Hematopoietic multipotent progenitor cell treated with erythropoietin and hydrocortisone succinate and interleukin-3 and kit ligand, for 4 days (in vitro differentiated cells): ENCODE results near the gene EGFLAM.

Experiments
- DNase-seq: peaks from one replicate; pipeline ENCODE4 v3.0.0-alpha.2; 2015

The EGFLAM gene

DNA sequence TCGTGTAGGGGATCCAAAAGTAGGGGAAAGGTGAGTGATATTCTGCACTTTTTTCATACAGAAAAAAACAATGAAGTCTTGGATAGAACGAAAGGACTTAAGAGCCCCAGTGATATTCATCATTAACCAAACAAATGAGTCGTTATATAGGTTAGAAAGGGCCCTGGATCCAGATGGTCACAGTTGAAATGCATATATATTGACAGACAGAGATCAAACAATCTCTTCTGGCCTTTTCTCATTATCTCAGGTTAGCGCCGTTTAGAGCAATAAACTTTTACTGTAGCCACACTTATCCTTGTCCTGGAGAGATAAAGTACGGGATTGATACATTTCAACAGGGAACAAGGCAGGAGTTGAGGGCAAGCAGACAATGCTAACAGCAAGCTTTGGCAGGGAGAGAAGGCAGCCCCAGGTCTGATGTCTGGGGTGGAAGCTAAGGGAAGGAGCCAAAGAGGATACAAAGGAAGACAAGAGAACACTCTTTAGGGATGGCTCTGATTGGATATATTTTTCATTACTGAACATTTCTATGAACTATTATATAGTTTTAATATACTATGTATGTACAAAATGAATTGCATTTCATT lies 221.1 kb downstream of the EGFLAM start:
- no peak for DNase-seq

DNA sequence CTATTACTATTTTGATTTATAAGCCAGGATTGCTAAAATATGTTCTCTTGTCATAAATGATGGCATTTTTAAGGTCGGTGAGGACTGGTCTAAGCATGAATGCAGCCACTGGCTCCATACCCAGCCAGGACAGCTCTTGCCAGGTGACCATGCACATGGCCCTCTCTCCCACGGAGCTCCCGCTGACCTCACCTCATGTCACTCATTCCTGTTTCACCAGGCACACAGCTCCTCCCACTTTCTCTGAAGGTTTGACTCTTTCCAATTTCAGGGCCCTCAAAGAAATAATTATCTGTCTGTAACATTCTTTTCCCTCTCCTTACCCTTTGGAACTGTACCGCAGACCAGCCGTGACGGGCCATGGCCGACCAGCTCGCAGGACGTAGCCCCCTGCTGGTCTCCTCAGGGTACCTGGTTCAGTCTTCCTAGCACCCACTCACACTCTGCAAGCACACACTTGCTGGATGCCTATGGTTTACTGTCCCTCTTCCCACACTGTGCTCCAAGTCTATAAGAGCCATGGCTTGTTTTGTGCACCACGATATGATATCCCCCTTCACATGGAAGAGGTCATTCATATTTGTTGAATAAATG lies 225.5 kb downstream of the EGFLAM start:
- DNase-seq = no peak

DNA sequence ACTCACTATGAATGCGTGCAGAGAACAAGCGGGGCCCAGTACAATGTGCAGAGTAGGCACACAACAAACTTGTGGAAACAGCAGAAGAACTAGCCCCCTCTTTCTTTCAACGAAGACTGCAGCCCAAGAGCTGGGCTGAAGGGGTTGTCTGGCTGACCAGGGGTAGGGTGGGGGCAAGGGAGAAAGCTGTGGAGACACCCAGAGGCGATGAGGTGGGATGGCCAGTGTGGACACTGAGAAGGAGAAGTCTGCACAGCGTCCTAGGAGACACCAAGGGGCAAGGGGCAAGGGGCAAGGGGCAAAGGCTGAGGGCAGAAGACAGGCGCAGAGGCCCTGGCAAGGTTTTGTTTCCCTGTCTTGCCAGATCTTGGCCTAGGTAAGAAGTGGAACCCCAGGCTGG lies 235.8 kb downstream of the EGFLAM start:
- no peak for DNase-seq

DNA sequence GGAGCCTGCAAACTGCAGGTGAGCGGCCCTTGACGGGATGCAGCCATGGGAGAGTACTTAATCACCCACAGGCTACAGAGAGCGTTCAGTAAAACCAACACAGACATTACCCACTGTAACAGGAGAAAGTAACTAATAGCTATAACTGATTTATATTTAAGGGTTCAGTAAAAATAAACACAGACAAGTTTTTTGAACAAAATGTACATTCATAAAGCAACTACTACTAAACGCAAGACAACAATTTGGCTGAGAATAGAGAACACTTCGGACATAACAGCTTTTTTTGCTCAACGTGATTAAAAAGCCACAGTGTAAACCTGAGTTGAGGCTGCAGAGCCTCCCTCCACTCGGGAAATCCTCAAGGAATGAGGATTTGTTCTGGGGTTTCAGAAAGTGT lies 236.4 kb downstream of the EGFLAM start:
- DNase-seq = no peak

DNA sequence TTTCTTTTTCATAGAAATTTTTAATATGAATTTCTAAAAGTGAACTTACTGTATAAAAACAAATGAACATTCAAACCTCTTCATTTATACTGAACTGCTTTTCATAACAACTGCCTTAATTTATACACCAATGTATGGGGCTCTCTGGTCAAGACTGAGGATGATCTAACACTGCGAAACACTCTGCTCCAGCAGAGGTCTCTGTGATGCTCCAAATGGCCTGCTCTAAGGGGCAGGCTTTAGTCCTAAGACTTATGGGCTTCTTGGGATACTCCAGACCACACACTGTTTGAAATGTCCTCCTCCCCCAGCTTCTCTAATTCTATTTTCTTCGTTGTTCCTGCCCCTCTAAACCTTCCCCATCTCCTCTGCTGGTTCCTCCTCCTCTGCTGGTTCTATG lies 239.6 kb downstream of the EGFLAM start:
- no peak for DNase-seq

DNA sequence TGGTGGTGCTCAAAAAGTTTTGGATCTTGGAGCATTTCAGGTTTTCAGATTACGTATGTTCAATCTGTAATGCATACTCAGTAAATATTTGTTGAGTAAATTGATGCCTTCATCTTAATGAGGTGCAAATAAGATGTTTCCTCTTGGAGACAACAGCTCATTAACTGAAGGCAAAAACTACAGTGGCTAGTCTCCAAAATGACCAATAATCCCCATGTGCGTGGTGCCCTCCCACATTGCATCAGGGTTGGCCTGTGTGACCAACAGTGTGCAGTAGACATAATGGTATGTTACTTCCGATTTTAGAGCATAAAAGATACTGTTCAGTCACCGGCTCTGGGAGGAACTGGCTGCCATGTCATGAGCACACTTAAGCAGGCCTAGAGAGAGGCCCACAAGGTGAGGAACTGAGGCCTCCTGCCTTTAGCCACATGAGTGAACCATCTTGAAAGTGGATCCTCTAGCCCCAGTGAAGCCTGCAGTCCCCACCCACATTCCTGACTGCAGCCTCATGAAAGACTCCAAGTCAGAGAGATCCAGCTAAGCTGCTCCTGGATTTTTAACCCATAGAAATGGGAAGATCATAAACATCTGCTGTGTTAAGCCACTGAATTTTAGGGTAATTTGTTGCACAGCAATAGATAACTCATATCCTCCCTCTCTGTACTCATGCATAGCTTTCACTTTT lies 242.4 kb downstream of the EGFLAM start:
- DNase-seq = no peak

DNA sequence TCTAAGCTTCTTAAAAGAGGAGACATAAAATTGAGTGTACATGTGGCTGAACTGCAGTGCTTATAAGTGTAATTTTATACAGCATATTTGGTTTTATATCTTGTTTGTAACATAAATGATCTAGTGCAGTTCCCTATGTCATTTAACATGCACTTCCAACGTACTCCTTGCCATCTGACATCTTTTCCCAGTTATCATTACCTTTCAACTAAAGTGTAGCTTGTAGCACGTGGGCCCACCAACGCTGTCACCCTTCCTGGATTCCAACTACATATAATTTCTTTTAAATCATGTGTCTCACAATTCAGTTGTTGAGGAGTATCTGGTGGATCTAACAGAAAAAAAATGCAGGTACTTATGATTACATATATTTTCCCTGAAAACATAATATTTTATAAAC lies 247.9 kb downstream of the EGFLAM start:
- DNase-seq = no peak

DNA sequence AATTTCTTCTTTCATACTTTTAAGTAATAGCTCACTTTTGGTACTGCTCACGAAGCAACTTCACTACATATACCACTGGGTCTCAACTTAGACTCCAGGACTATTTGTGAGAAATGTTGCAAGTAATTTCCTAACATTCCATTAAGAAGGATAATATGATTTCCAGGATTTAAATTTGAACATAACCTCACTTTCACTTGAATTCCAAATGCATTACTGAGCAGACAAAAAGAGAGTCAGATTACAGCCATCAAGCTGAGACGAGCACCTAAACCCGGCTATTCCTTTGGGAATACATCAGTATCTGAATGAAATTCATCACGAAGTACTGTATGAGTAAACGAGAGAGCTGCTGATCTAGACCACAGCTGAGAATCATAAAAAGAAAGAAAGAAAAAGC lies 250.8 kb downstream of the EGFLAM start:
- DNase-seq = no peak
